GM10248 (cell line): ENCODE measurements around the gene MAMDC4.

Source experiments
- CTCF ChIA-PET: fragments of 300-600 bp; sonication (Branson Sonifier 250); formaldehyde crosslinking; extraction: SDS; loops from one replicate; lab custom pipeline; 2021; ENCODE audit warnings: antibody characterized with exemption; lab: Yijun Ruan, JAX
- POLR2A ChIA-PET: fragments of 350-650 bp; sonication (Branson Sonifier 250); formaldehyde crosslinking; extraction: SDS; loops from one replicate; lab custom pipeline; 2020; ENCODE audit warnings: antibody characterized with exemption; lab: Yijun Ruan, JAX
- DNase-seq: peaks from one replicate; pipeline ENCODE4 v3.0.0; 2012; ENCODE audit errors: extremely low spot score
- CTCF ChIP-seq: IDR thresholded peaks from 2 replicates; pipeline ENCODE4 v1.5.1; 2012; ENCODE audit warnings: mild to moderate bottlenecking, low read depth; ENCODE audit errors: extremely low read depth, missing control alignments, control extremely low read depth

MAMDC4 gene

GRCh38 chr9:136815422-136815782 lies 36.7 kb upstream of the MAMDC4 start:
- POLR2A ChIA-PET: no interaction called here
- CTCF ChIA-PET: interaction anchor here (0.7 to 10.6 kb wide), 6 partner anchors 9 to 220 kb away, joined by 3 to 77 read pairs (median 3); partner anchors contain the start of gene AJM1
- DNase-seq: no peak
- no peak for TF ChIP-seq CTCF

GRCh38 chr9:136820971-136821825 lies 30.9 kb upstream of the MAMDC4 start:
- CTCF ChIA-PET: interaction anchor here (1.6 to 10.6 kb wide), 4 partner anchors 13 to 208 kb away, joined by 4 to 77 read pairs (median 17); partner anchors contain the start of gene AJM1
- POLR2A ChIA-PET: no interaction called here
- DNase-seq: no peak
- no peak for TF ChIP-seq CTCF

- no peak for DNase-seq
- no peak for TF ChIP-seq CTCF
- POLR2A ChIA-PET: no interaction called here
- CTCF ChIA-PET: interaction anchor here (1.2 to 4.0 kb wide), 2 partner anchors 9 to 20 kb away, joined by 3 to 26 read pairs; partner anchors contain the start of gene AJM1
These were observed 30.2 kb upstream of the MAMDC4 start for GRCh38 chr9:136821826-136822544.

GRCh38 chr9:136823136-136824046 lies 28.8 kb upstream of the MAMDC4 start:
- DNase-seq: no peak
- TF ChIP-seq CTCF: no peak
- ChIA-PET CTCF (interaction anchor here (1.2 to 4.0 kb wide), 3 partner anchors 10 to 31 kb away, joined by 3 to 26 read pairs (median 3); partner anchors contain the start of gene AJM1), POLR2A (no interaction called here)

GRCh38 chr9:136824496-136825225 lies 27.5 kb upstream of the MAMDC4 start:
- no peak for TF ChIP-seq CTCF
- no peak for DNase-seq
- CTCF ChIA-PET: interaction anchor here (4.0 kb wide), 1 partner anchor 17 kb away, joined by 26 read pairs; the partner anchor contains the start of gene AJM1
- POLR2A ChIA-PET: interaction anchor here (0.6 kb wide), 1 partner anchor 56 kb away, joined by 3 read pairs; no protein-coding TSS in a partner anchor
